OCI-LY1 (cell line): ENCODE data around the gene NDNF.

ENCODE experiments used
- CTCF ChIP-seq: fragments of 200-600 bp; sonication (generic), shearing (Covaris generic); IDR thresholded peaks from 2 replicates; pipeline ENCODE4 v1.5.1; 2017; ENCODE audit warnings: mild to moderate bottlenecking, antibody characterized with exemption, low read length, moderate library complexity, mixed read lengths
- EZH2 ChIP-seq: fragments of 200-600 bp; sonication (generic), shearing (Covaris generic); IDR thresholded peaks from 2 replicates; pipeline ENCODE4 v1.8.0; 2017; ENCODE audit warnings: borderline replicate concordance, mixed run types, mild to moderate bottlenecking, antibody characterized with exemption, low read length, moderate library complexity, mixed read lengths

DNA sequence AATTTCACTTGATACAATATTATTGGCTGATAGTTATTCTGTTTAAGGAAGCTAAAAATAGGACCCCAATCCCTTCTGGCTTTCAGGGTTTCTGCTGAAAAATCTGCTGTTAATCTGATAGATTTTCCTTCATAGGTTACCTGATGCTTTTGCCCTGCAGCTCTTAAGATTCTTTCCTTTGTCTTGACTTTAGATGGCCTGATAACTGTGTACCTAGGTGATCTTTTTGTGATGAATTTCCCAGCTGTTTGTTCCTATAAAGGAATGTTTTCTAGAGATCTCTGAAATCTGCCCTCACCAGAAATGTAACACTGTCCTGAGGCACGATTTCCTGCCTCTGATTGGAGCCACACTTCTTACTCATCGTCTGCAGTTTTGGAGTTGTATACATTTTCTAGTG is 80.5 kb downstream of the NDNF start:
- no peak for TF ChIP-seq CTCF
- TF ChIP-seq EZH2, result no peak
